HepG2 (cell line): ENCODE results near the gene MTR. TPM values are rescaled to one million over a fixed set of nuclear protein-coding genes. Genes with fewer than 3 reads are reported as not detected.

ENCODE experiments used
- ATAC-seq: fragments of 200-7000 bp; cut with Tn5 transposase; 3 replicates; pipeline ENCODE4 v1.9.1; 2020; ENCODE audit warnings: mild to moderate bottlenecking, moderate library complexity
- BruUV-seq: library from RNA; stranded (reverse); fragments of 400-500 nt; replicated peaks from 2 replicates; lab custom pipeline; 2021; lab: Mats Ljungman, UMichigan
- CTCF ChIA-PET: fragments of 300-600 bp; formaldehyde crosslinking; extraction: SDS; loops from one replicate; lab custom pipeline; 2021; ENCODE audit warnings: low total read pairs, inconsistent platforms, low intra/inter-chr PET ratio; lab: Yijun Ruan, JAX
- POLR2A ChIA-PET: fragments of 350-600 bp; sonication (Branson Sonifier 250); formaldehyde crosslinking; loops from one replicate; lab custom pipeline; 2020; ENCODE audit warnings: antibody characterized with exemption, inconsistent platforms; lab: Yijun Ruan, JAX
- DNase-seq: peaks from one replicate; pipeline ENCODE4 v3.0.0-alpha.2; 2015; ENCODE audit warnings: low spot score
- FAIRE-seq: peaks from 3 replicates; lab custom pipeline; 2011; peaks lifted over from hg19 to GRCh38; lab: Jason Lieb, UNC
- H2AFZ ChIP-seq: one replicate; pipeline ENCODE4 v1.6.1; 2011; ENCODE audit warnings: low read length, inconsistent platforms
- H3K27ac ChIP-seq: fragments of 300-600 bp; 3 replicates; pipeline ENCODE4 v1.8.0; 2011; ENCODE audit warnings: mixed run types, mild to moderate bottlenecking, mixed read lengths, low read length, inconsistent platforms; ENCODE audit not compliant: insufficient read depth; ENCODE audit errors: extremely low read length
- H3K27me3 ChIP-seq, 2 experiments: fragments of 200-600 bp in 1 of 2; 2 replicates in 1 of 2; 3 replicates in 1 of 2; pipeline versions ENCODE4 v1.6.0 to v1.8.0; 2011; ENCODE audit warnings: low read length in 2 of 2, mild to moderate bottlenecking in 2 of 2, moderate library complexity in 2 of 2, inconsistent platforms in 1 of 2; ENCODE audit not compliant: insufficient read depth in 2 of 2, control insufficient read depth in 1 of 2
- H3K36me3 ChIP-seq, 2 experiments: fragments of 200-600 bp in 1 of 2; replicated peaks in 1 of 2; 2 replicates in 1 of 2; 3 replicates in 1 of 2; pipeline versions ENCODE4 v1.5.1 to v1.8.0; 2011; ENCODE audit warnings: low read length in 2 of 2, inconsistent platforms in 1 of 2; ENCODE audit not compliant: insufficient read depth in 2 of 2, control insufficient read depth in 1 of 2
- H3K4me1 ChIP-seq: 2 replicates; pipeline ENCODE4 v1.5.1; 2012; ENCODE audit warnings: low read length, inconsistent platforms; ENCODE audit not compliant: insufficient read depth
- H3K4me2 ChIP-seq: 2 replicates; pipeline ENCODE4 v1.6.0; 2011; ENCODE audit warnings: low read depth, low read length, inconsistent platforms
- H3K4me3 ChIP-seq, 3 experiments: fragments of 200-600 bp in 1 of 3; sonication (generic), shearing (Covaris generic) in 1 of 3; replicated peaks in 1 of 3; 2 replicates each; pipeline ENCODE4 v1.5.1; 2011 to 2016; ENCODE audit warnings: low read length in 3 of 3, inconsistent platforms in 2 of 3, low read depth in 2 of 3, mild to moderate bottlenecking in 2 of 3, control low read depth in 1 of 3, mixed read lengths in 1 of 3; ENCODE audit not compliant: insufficient read depth in 1 of 3
- H3K79me2 ChIP-seq: one replicate; pipeline ENCODE4 v1.6.1; 2011; ENCODE audit warnings: low read length, inconsistent platforms; ENCODE audit not compliant: insufficient read depth
- H3K9ac ChIP-seq: 2 replicates; pipeline ENCODE4 v1.6.0; 2011; ENCODE audit warnings: mild to moderate bottlenecking, low read depth, low read length, inconsistent platforms; ENCODE audit not compliant: insufficient read depth
- H3K9me3 ChIP-seq: 2 replicates; pipeline ENCODE4 v1.5.1; 2012; ENCODE audit warnings: mild to moderate bottlenecking, low read length
- H4K20me1 ChIP-seq: 2 replicates; pipeline ENCODE4 v1.6.0; 2011; ENCODE audit warnings: inconsistent platforms, mild to moderate bottlenecking, low read length, moderate library complexity; ENCODE audit not compliant: insufficient read depth
- ASH2L ChIP-seq: fragments of 300-600, 200-600 bp; sonication (generic); IDR thresholded peaks from 2 replicates; pipeline ENCODE4 v1.7.0; 2017; ENCODE audit warnings: low read depth, mild to moderate bottlenecking, moderate library complexity, mixed read lengths, low read length; ENCODE audit not compliant: insufficient read length
- FOXP4 ChIP-seq: sonication (generic); formaldehyde crosslinking; IDR thresholded peaks from 2 replicates; pipeline ENCODE4 v1.4.0; 2020; ENCODE audit warnings: missing genetic modification reagents
- HOXD1 ChIP-seq: sonication (generic); formaldehyde crosslinking; IDR thresholded peaks from 2 replicates; pipeline ENCODE4 v1.5.0; 2020; ENCODE audit warnings: missing genetic modification reagents
- MTERF4 ChIP-seq: sonication (generic); formaldehyde crosslinking; IDR thresholded peaks from 2 replicates; pipeline ENCODE4 v1.8.0; 2023; ENCODE audit warnings: mild to moderate bottlenecking, missing genetic modification reagents
- NCOA5 ChIP-seq: sonication (generic); formaldehyde crosslinking; IDR thresholded peaks from 2 replicates; pipeline ENCODE4 v1.4.0; 2020; ENCODE audit warnings: missing genetic modification reagents
- SAP130 ChIP-seq: IDR thresholded peaks from 2 replicates; pipeline ENCODE4 v1.6.1; 2016; ENCODE audit warnings: low read depth
- SMAD9 ChIP-seq: sonication (generic); formaldehyde crosslinking; IDR thresholded peaks from 2 replicates; pipeline ENCODE4 v1.5.1; 2020; ENCODE audit warnings: mild to moderate bottlenecking, missing genetic modification reagents
- SMARCC2 ChIP-seq: fragments of 450-650 bp; IDR thresholded peaks from 2 replicates; pipeline ENCODE4 v1.6.1; 2017; ENCODE audit warnings: antibody characterized with exemption, mild to moderate bottlenecking
- XBP1 ChIP-seq: sonication (generic); formaldehyde crosslinking; IDR thresholded peaks from 2 replicates; pipeline ENCODE4 v1.5.0; 2020; ENCODE audit warnings: missing genetic modification reagents
- ZHX1 ChIP-seq: sonication (generic); formaldehyde crosslinking; IDR thresholded peaks from 2 replicates; pipeline ENCODE4 v1.8.1; 2022; ENCODE audit warnings: low read depth, mild to moderate bottlenecking, missing genetic modification reagents
- ZNF18 ChIP-seq: sonication (generic); formaldehyde crosslinking; IDR thresholded peaks from 2 replicates; pipeline ENCODE4 v1.8.0; 2022; ENCODE audit warnings: mild to moderate bottlenecking, missing genetic modification reagents; ENCODE audit not compliant: insufficient replicate concordance
- WGBS: methylation state at CpG from one replicate; pipeline ENCODE4 v1.1.6; 2017; ENCODE audit warnings: low lambda C conversion rate; 5-methylcytosine and 5-hydroxymethylcytosine counted together
- in situ Hi-C: cut with HindIII; loops from 2 replicates; pipeline ENCODE4 v1.10.0; 2017; ENCODE audit warnings: low pct_unique_long_range_greater_than_20kb; ENCODE audit not compliant: extremely low pct_ligation_motif_present
- intact Hi-C: fragments of 100-400 bp; cut with micrococcal nuclease; formaldehyde crosslinking; loops from one replicate; pipeline ENCODE4 v1.10.0; 2022; ENCODE audit not compliant: unreplicated experiment
- polyA plus RNA-seq, 8 experiments: library from polyadenylated mRNA; depleted of rRNA in 3 of 8; stranded (reverse) in 7 of 8; unstranded in 1 of 8; fragments of >200 nt; fragmentation: Illumina TruSeq in 4 of 8; extraction: Trizol in 4 of 8; gene quantifications; 2 replicates each; pipeline versions ENCODE4 v1.2.1 to v1.2.3, GENCODE V29; 2011 to 2016; ENCODE audit warnings: low read depth in 4 of 8, missing spikeins in 1 of 8, mixed read lengths in 1 of 8; ENCODE audit not compliant: insufficient read depth in 1 of 8
- total RNA-seq, 5 experiments: library from RNA; depleted of rRNA; stranded (reverse); fragments of >200 nt; fragmentation: Illumina TruSeq; extraction: Trizol; gene quantifications; 2 replicates each; pipeline ENCODE4 v1.2.3, GENCODE V29; 2016; ENCODE audit warnings: low read depth in 1 of 5

The MTR gene
- total and polyA plus RNA-seq, 2 of the 13 experiments (the other 11 are each of a cell fraction or from before 2014, with no cell fraction given): 16.3 to 36.1 TPM

GRCh38 chr1:236895665-236896387 lies 100.7 kb downstream of the MTR start (continued):
- TF ChIP-seq FOXP4 (CRISPR knock-in tag) (no peak), XBP1 (no peak), SAP130 (CRISPR knock-in tag) (no peak), NCOA5 (CRISPR knock-in tag) (no peak), ZHX1 (CRISPR knock-in tag) (no peak), SMAD9 (CRISPR knock-in tag) (no peak), ASH2L (no peak)

- no peaks in the 10 kb centered on the region for H3K9me3 ChIP-seq
- H3K4me2 ChIP-seq: no peak overlapping the region
- CTCF ChIA-PET: no interaction called here
- H3K4me1 ChIP-seq: no peaks in the 10 kb centered on the region
- no peak for DNase-seq
- no peak overlapping the region for H3K4me3 ChIP-seq
- in situ Hi-C loops (no loop called here), intact Hi-C loops (no loop called here)
- H4K20me1 ChIP-seq: no peaks in the 10 kb centered on the region
- H3K9ac ChIP-seq: no peak overlapping the region
- no peaks in the 10 kb centered on the region for H3K79me2 ChIP-seq
- 94% methylated on average over 2 of the region's 2 CpGs for WGBS
- no peak for ATAC-seq
- BruUV-seq: no TSS peak
- FAIRE-seq: no peak
- POLR2A ChIA-PET: no interaction called here
- no peak overlapping the region for H3K27ac ChIP-seq
- no peaks in the 10 kb centered on the region for H3K27me3 ChIP-seq
- peaks cover 21 to 78% of the 10 kb centered on the region in 2 experiments for H3K36me3 ChIP-seq
- H2AFZ ChIP-seq: no peak overlapping the region
- TF ChIP-seq MTERF4 (CRISPR knock-in tag): no peak
- TF ChIP-seq SMARCC2: no peak
- TF ChIP-seq FOXP4 (CRISPR knock-in tag): no peak
- no peak for TF ChIP-seq HOXD1 (CRISPR knock-in tag)
- no peak for TF ChIP-seq ZNF18 (CRISPR knock-in tag)
These were observed 101.6 kb downstream of the MTR start for GRCh38 chr1:236896716-236897115.
